HepG2 (cell line): ENCODE data around the gene DCAF8. TPM values are rescaled to one million over a fixed set of nuclear protein-coding genes. Genes with fewer than 3 reads are reported as not detected.

Source experiments
- ATAC-seq: fragments of 200-7000 bp; cut with Tn5 transposase; 3 replicates; pipeline ENCODE4 v1.9.1; 2020; ENCODE audit warnings: mild to moderate bottlenecking, moderate library complexity
- BruUV-seq: library from RNA; stranded (reverse); fragments of 400-500 nt; replicated peaks from 2 replicates; lab custom pipeline; 2021; lab: Mats Ljungman, UMichigan
- CTCF ChIA-PET: fragments of 300-600 bp; formaldehyde crosslinking; extraction: SDS; loops from one replicate; lab custom pipeline; 2021; ENCODE audit warnings: low total read pairs, inconsistent platforms, low intra/inter-chr PET ratio; lab: Yijun Ruan, JAX
- POLR2A ChIA-PET: fragments of 350-600 bp; sonication (Branson Sonifier 250); formaldehyde crosslinking; loops from one replicate; lab custom pipeline; 2020; ENCODE audit warnings: antibody characterized with exemption, inconsistent platforms; lab: Yijun Ruan, JAX
- DNase-seq: peaks from one replicate; pipeline ENCODE4 v3.0.0-alpha.2; 2015; ENCODE audit warnings: low spot score
- FAIRE-seq: peaks from 3 replicates; lab custom pipeline; 2011; peaks lifted over from hg19 to GRCh38; lab: Jason Lieb, UNC
- H2AFZ ChIP-seq: one replicate; pipeline ENCODE4 v1.6.1; 2011; ENCODE audit warnings: low read length, inconsistent platforms
- H3K27ac ChIP-seq: fragments of 300-600 bp; 3 replicates; pipeline ENCODE4 v1.8.0; 2011; ENCODE audit warnings: mixed run types, mild to moderate bottlenecking, mixed read lengths, low read length, inconsistent platforms; ENCODE audit not compliant: insufficient read depth; ENCODE audit errors: extremely low read length
- H3K27me3 ChIP-seq, 2 experiments: fragments of 200-600 bp in 1 of 2; 2 replicates in 1 of 2; 3 replicates in 1 of 2; pipeline versions ENCODE4 v1.6.0 to v1.8.0; 2011; ENCODE audit warnings: low read length in 2 of 2, mild to moderate bottlenecking in 2 of 2, moderate library complexity in 2 of 2, inconsistent platforms in 1 of 2; ENCODE audit not compliant: insufficient read depth in 2 of 2, control insufficient read depth in 1 of 2
- H3K36me3 ChIP-seq, 2 experiments: fragments of 200-600 bp in 1 of 2; replicated peaks in 1 of 2; 2 replicates in 1 of 2; 3 replicates in 1 of 2; pipeline versions ENCODE4 v1.5.1 to v1.8.0; 2011; ENCODE audit warnings: low read length in 2 of 2, inconsistent platforms in 1 of 2; ENCODE audit not compliant: insufficient read depth in 2 of 2, control insufficient read depth in 1 of 2
- H3K4me1 ChIP-seq: 2 replicates; pipeline ENCODE4 v1.5.1; 2012; ENCODE audit warnings: low read length, inconsistent platforms; ENCODE audit not compliant: insufficient read depth
- H3K4me2 ChIP-seq: 2 replicates; pipeline ENCODE4 v1.6.0; 2011; ENCODE audit warnings: low read depth, low read length, inconsistent platforms
- H3K4me3 ChIP-seq, 3 experiments: fragments of 200-600 bp in 1 of 3; sonication (generic), shearing (Covaris generic) in 1 of 3; replicated peaks in 1 of 3; 2 replicates each; pipeline ENCODE4 v1.5.1; 2011 to 2016; ENCODE audit warnings: low read length in 3 of 3, inconsistent platforms in 2 of 3, low read depth in 2 of 3, mild to moderate bottlenecking in 2 of 3, control low read depth in 1 of 3, mixed read lengths in 1 of 3; ENCODE audit not compliant: insufficient read depth in 1 of 3
- H3K79me2 ChIP-seq: one replicate; pipeline ENCODE4 v1.6.1; 2011; ENCODE audit warnings: low read length, inconsistent platforms; ENCODE audit not compliant: insufficient read depth
- H3K9ac ChIP-seq: 2 replicates; pipeline ENCODE4 v1.6.0; 2011; ENCODE audit warnings: mild to moderate bottlenecking, low read depth, low read length, inconsistent platforms; ENCODE audit not compliant: insufficient read depth
- H3K9me3 ChIP-seq: 2 replicates; pipeline ENCODE4 v1.5.1; 2012; ENCODE audit warnings: mild to moderate bottlenecking, low read length
- H4K20me1 ChIP-seq: 2 replicates; pipeline ENCODE4 v1.6.0; 2011; ENCODE audit warnings: inconsistent platforms, mild to moderate bottlenecking, low read length, moderate library complexity; ENCODE audit not compliant: insufficient read depth
- CC2D1A ChIP-seq: sonication (generic); formaldehyde crosslinking; IDR thresholded peaks from 2 replicates; pipeline ENCODE4 v1.8.1; 2023; ENCODE audit warnings: mild to moderate bottlenecking, missing genetic modification reagents
- CREM ChIP-seq, 2 experiments: sonication (generic) in 1 of 2; formaldehyde crosslinking in 1 of 2; IDR thresholded peaks; 2 replicates each; pipeline versions ENCODE4 v1.4.0 to v1.6.1; 2016 to 2020; ENCODE audit warnings: antibody characterized with exemption in 1 of 2, mild to moderate bottlenecking in 1 of 2, missing genetic modification reagents in 1 of 2
- DPF2 ChIP-seq: sonication (generic); formaldehyde crosslinking; IDR thresholded peaks from 2 replicates; pipeline ENCODE4 v1.4.0; 2020; ENCODE audit warnings: mild to moderate bottlenecking, low read depth, missing genetic modification reagents, borderline replicate concordance
- EED ChIP-seq: sonication (generic); formaldehyde crosslinking; IDR thresholded peaks from 2 replicates; pipeline ENCODE4 v1.5.0; 2020; ENCODE audit warnings: mild to moderate bottlenecking, missing genetic modification reagents
- ELF4 ChIP-seq: sonication (generic); formaldehyde crosslinking; IDR thresholded peaks from 2 replicates; pipeline ENCODE4 v1.5.0; 2020; ENCODE audit warnings: missing genetic modification reagents, mild to moderate bottlenecking, moderate library complexity, borderline replicate concordance
- FIP1L1 ChIP-seq: fragments of 200-400 bp; formaldehyde crosslinking; IDR thresholded peaks from 2 replicates; pipeline ENCODE4 v1.6.1; 2018; ENCODE audit warnings: low read depth, mild to moderate bottlenecking, low read length, moderate library complexity, borderline replicate concordance; ENCODE audit not compliant: insufficient read depth
- HMGA1 ChIP-seq: sonication (generic); formaldehyde crosslinking; conservative IDR thresholded peaks from 2 replicates; pipeline ENCODE4 v1.4.0; 2020; ENCODE audit warnings: missing genetic modification reagents
- KLF9 ChIP-seq: IDR thresholded peaks from 2 replicates; pipeline ENCODE4 v1.6.1; 2016; ENCODE audit warnings: low read depth
- MAFF ChIP-seq: IDR thresholded peaks from 2 replicates; pipeline ENCODE4 v1.6.1; 2011; ENCODE audit warnings: low read depth, low read length, improper control_type of control experiment
- MAFK ChIP-seq, 2 experiments: IDR thresholded peaks in 1 of 2; conservative IDR thresholded peaks in 1 of 2; 2 replicates each; pipeline ENCODE4 v1.6.1; 2011; ENCODE audit warnings: improper control_type of control experiment in 2 of 2, low read length in 2 of 2
- MTA1 ChIP-seq: sonication (generic); formaldehyde crosslinking; IDR thresholded peaks from 2 replicates; pipeline ENCODE4 v1.4.0; 2020; ENCODE audit warnings: missing genetic modification reagents, mild to moderate bottlenecking, borderline replicate concordance
- PRPF4 ChIP-seq: fragments of 200-400 bp; formaldehyde crosslinking; IDR thresholded peaks from 2 replicates; pipeline ENCODE4 v1.6.1; 2016; ENCODE audit warnings: low read length, low read depth; ENCODE audit not compliant: poor library complexity, severe bottlenecking
- SATB2 ChIP-seq: sonication (generic); formaldehyde crosslinking; IDR thresholded peaks from 2 replicates; pipeline ENCODE4 v1.5.0; 2020; ENCODE audit warnings: missing genetic modification reagents
- SCMH1 ChIP-seq: sonication (generic); formaldehyde crosslinking; IDR thresholded peaks from 2 replicates; pipeline ENCODE4 v1.9.0; 2021; ENCODE audit warnings: missing genetic modification reagents, mild to moderate bottlenecking, borderline replicate concordance
- TP53 ChIP-seq: sonication (generic); formaldehyde crosslinking; conservative IDR thresholded peaks from 2 replicates; pipeline ENCODE4 v1.4.0; 2020; ENCODE audit warnings: missing genetic modification reagents
- ZNF329 ChIP-seq: sonication (generic); formaldehyde crosslinking; IDR thresholded peaks from 2 replicates; pipeline ENCODE4 v1.9.0; 2021; ENCODE audit warnings: low read depth, mild to moderate bottlenecking, missing genetic modification reagents
- ZNF556 ChIP-seq: sonication (generic); formaldehyde crosslinking; IDR thresholded peaks from 2 replicates; pipeline ENCODE4 v1.4.0; 2020; ENCODE audit warnings: mild to moderate bottlenecking, missing genetic modification reagents, borderline replicate concordance
- ZNF720 ChIP-seq: sonication (generic); formaldehyde crosslinking; IDR thresholded peaks from 2 replicates; pipeline ENCODE4 v1.4.0; 2020; ENCODE audit warnings: missing genetic modification reagents
- whole genome bisulfite sequencing: methylation state at CpG from one replicate; pipeline ENCODE4 v1.1.6; 2017; ENCODE audit warnings: low lambda C conversion rate; 5-methylcytosine and 5-hydroxymethylcytosine counted together
- in situ Hi-C: cut with HindIII; loops from 2 replicates; pipeline ENCODE4 v1.10.0; 2017; ENCODE audit warnings: low pct_unique_long_range_greater_than_20kb; ENCODE audit not compliant: extremely low pct_ligation_motif_present
- intact Hi-C: fragments of 100-400 bp; cut with micrococcal nuclease; formaldehyde crosslinking; loops from one replicate; pipeline ENCODE4 v1.10.0; 2022; ENCODE audit not compliant: unreplicated experiment
- polyA plus RNA-seq, 8 experiments: library from polyadenylated mRNA; depleted of rRNA in 3 of 8; stranded (reverse) in 7 of 8; unstranded in 1 of 8; fragments of >200 nt; fragmentation: Illumina TruSeq in 4 of 8; extraction: Trizol in 4 of 8; gene quantifications; 2 replicates each; pipeline versions ENCODE4 v1.2.1 to v1.2.3, GENCODE V29; 2011 to 2016; ENCODE audit warnings: low read depth in 4 of 8, missing spikeins in 1 of 8, mixed read lengths in 1 of 8; ENCODE audit not compliant: insufficient read depth in 1 of 8
- total RNA-seq, 5 experiments: library from RNA; depleted of rRNA; stranded (reverse); fragments of >200 nt; fragmentation: Illumina TruSeq; extraction: Trizol; gene quantifications; 2 replicates each; pipeline ENCODE4 v1.2.3, GENCODE V29; 2016; ENCODE audit warnings: low read depth in 1 of 5
- TF ChIP-seq, protein P1 (sequence below): sonication (generic); formaldehyde crosslinking; IDR thresholded peaks from 2 replicates; pipeline ENCODE4 v1.8.0; 2022; ENCODE audit warnings: mild to moderate bottlenecking, missing genetic modification reagents; ENCODE audit not compliant: insufficient replicate concordance

Gene DCAF8
- total and polyA plus RNA-seq, 2 of the 13 experiments (the other 11 are each of a cell fraction or from before 2014, with no cell fraction given) = 73.4 to 79.8 TPM

GRCh38 chr1:160277987-160278386, 15.6 kb upstream of the DCAF8 start:
- H3K27ac ChIP-seq = no peak overlapping the region
- intact Hi-C loops (no loop called here), in situ Hi-C loops (no loop called here)
- no peaks in the 10 kb centered on the region for H3K4me1 ChIP-seq
- ChIA-PET POLR2A (interaction anchor here (1.0 kb wide), 1 partner anchor 15 kb away, joined by 6 read pairs; the partner anchor contains the start of gene DCAF8), CTCF (no interaction called here)
- no peaks in the 10 kb centered on the region for H3K79me2 ChIP-seq
- peaks cover 21 to 53% of the 10 kb centered on the region in 2 experiments for H3K36me3 ChIP-seq
- no peaks in the 10 kb centered on the region for H4K20me1 ChIP-seq
- no peak for FAIRE-seq
- BruUV-seq = no TSS peak
- no peak for ATAC-seq
- DNase-seq = no peak
- H2AFZ ChIP-seq = no peak overlapping the region
- 95% methylated on average over 4 of the region's 4 CpGs for WGBS
- no peak overlapping the region for H3K9ac ChIP-seq
- no peak overlapping the region for H3K4me3 ChIP-seq
- no peak overlapping the region for H3K4me2 ChIP-seq
- no peak for TF ChIP-seq ZNF556
- TF ChIP-seq MTA1 (CRISPR knock-in tag) = no peak
- TF ChIP-seq MAFK (conservative IDR thresholded peaks at IDR 0.05 in 1 of 2, IDR thresholded peaks at IDR 0.05 in 1 of 2; ENCODE audit: low read length in 2 of 2) = peak; percentile 29 to 57; a peak in 3 of 4 replicates
- no peak for TF ChIP-seq DPF2 (CRISPR knock-in tag)
- TF ChIP-seq CREM (IDR thresholded peaks at IDR 0.05) = no peak
- TF ChIP-seq CREM (CRISPR knock-in tag; IDR thresholded peaks at IDR 0.05) = no peak
- TF ChIP-seq MAFF = 0 out of 2 replicates have a peak, but pooled peaks have one; percentile 12
- no peaks in the 10 kb centered on the region for H3K27me3 ChIP-seq
- no peaks in the 10 kb centered on the region for H3K9me3 ChIP-seq

GRCh38 chr1:160277330-160277729, 15.0 kb upstream of the DCAF8 start:
- Histone ChIP-seq H3K27ac (no peak overlapping the region), H3K36me3 (peaks cover 21 to 46% of the 10 kb centered on the region in 2 experiments), H4K20me1 (no peaks in the 10 kb centered on the region), H3K79me2 (no peaks in the 10 kb centered on the region), H3K27me3 (no peaks in the 10 kb centered on the region), H3K9me3 (no peaks in the 10 kb centered on the region), H3K4me1 (no peaks in the 10 kb centered on the region), H3K4me2 (no peak overlapping the region), H3K9ac (no peak overlapping the region), H3K4me3 (no peak overlapping the region), H2AFZ (no peak overlapping the region)
- POLR2A ChIA-PET = interaction anchor here (1.0 kb wide), 1 partner anchor 15 kb away, joined by 6 read pairs; the partner anchor contains the start of gene DCAF8
- intact Hi-C loops = no loop called here
- 100% methylated on average over 2 of the region's 2 CpGs for WGBS
- CTCF ChIA-PET = no interaction called here
- in situ Hi-C loops = no loop called here
- DNase-seq (no peak), FAIRE-seq (no peak), ATAC-seq (no peak)
- BruUV-seq = no TSS peak
- TF ChIP-seq KLF9 (CRISPR knock-in tag) (no peak), ZNF329 (no peak), FIP1L1 (no peak), ELF4 (CRISPR knock-in tag) (no peak), EED (no peak), PRPF4 (no peak), TP53 (CRISPR knock-in tag) (no peak), HMGA1 (CRISPR knock-in tag) (no peak), SCMH1 (CRISPR knock-in tag) (no peak), ZNF720 (CRISPR knock-in tag) (no peak), CC2D1A (no peak), SATB2 (CRISPR knock-in tag) (no peak)
- TF ChIP-seq, protein P1, sequence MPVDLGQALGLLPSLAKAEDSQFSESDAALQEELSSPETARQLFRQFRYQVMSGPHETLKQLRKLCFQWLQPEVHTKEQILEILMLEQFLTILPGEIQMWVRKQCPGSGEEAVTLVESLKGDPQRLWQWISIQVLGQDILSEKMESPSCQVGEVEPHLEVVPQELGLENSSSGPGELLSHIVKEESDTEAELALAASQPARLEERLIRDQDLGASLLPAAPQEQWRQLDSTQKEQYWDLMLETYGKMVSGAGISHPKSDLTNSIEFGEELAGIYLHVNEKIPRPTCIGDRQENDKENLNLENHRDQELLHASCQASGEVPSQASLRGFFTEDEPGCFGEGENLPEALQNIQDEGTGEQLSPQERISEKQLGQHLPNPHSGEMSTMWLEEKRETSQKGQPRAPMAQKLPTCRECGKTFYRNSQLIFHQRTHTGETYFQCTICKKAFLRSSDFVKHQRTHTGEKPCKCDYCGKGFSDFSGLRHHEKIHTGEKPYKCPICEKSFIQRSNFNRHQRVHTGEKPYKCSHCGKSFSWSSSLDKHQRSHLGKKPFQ = no peak
